CD14-positive monocyte (primary cell): Measurements from ENCODE around the gene BCL2. TPM values are rescaled to one million over a fixed set of nuclear protein-coding genes. Genes with fewer than 3 reads are reported as not detected.

ENCODE experiments used
- DNase-seq, 3 donors: peaks; one replicate each; pipeline ENCODE4 v3.0.0-alpha.2; 2011 to 2022
- H2AFZ ChIP-seq: 2 replicates; pipeline ENCODE4 v1.6.0; 2012; ENCODE audit warnings: mild to moderate bottlenecking, low read depth, low read length, inconsistent platforms; ENCODE audit not compliant: insufficient read depth, poor library complexity, severe bottlenecking
- H3K27ac ChIP-seq, 2 donors: 1 replicate in 1 of 2; 2 replicates in 1 of 2; pipeline ENCODE4 v1.5.1; 2012 to 2013; ENCODE audit warnings: low read length in 2 of 2, control low read depth in 1 of 2, inconsistent platforms in 1 of 2, low read depth in 1 of 2, mild to moderate bottlenecking in 1 of 2
- H3K27me3 ChIP-seq, 2 donors: one replicate each; pipeline versions ENCODE4 v1.6.0 to v1.6.1; 2011 to 2013; ENCODE audit warnings: low read length in 2 of 2; ENCODE audit not compliant: control insufficient read depth in 2 of 2, insufficient read depth in 2 of 2
- H3K36me3 ChIP-seq, 2 donors: replicated peaks in 1 of 2; 1 replicate in 1 of 2; 2 replicates in 1 of 2; pipeline versions ENCODE4 v1.5.1 to v1.6.1; 2012 to 2013; ENCODE audit warnings: low read length in 2 of 2, control low read depth in 1 of 2, inconsistent platforms in 1 of 2, mild to moderate bottlenecking in 1 of 2; ENCODE audit not compliant: insufficient read depth in 2 of 2, control insufficient read depth in 1 of 2
- H3K4me1 ChIP-seq, 2 donors: 1 replicate in 1 of 2; 2 replicates in 1 of 2; pipeline versions ENCODE4 v1.5.1 to v1.6.1; 2012 to 2013; ENCODE audit warnings: low read length in 2 of 2, control low read depth in 1 of 2, inconsistent platforms in 1 of 2, mild to moderate bottlenecking in 1 of 2, moderate library complexity in 1 of 2; ENCODE audit not compliant: insufficient read depth in 2 of 2, control insufficient read depth in 1 of 2
- H3K4me2 ChIP-seq: replicated peaks from 2 replicates; pipeline ENCODE3; 2012; ENCODE audit warnings: low read length, moderate library complexity, mild to moderate bottlenecking; ENCODE audit not compliant: poor library complexity, severe bottlenecking; ENCODE audit errors: extremely low read depth
- H3K4me3 ChIP-seq, 3 experiments: fragments of 200-600 bp in 1 of 3; sonication (generic) in 1 of 3; replicated peaks in 1 of 3; 1 replicate in 2 of 3; 2 replicates in 1 of 3; pipeline ENCODE4 v1.5.1; 2011 to 2013; ENCODE audit warnings: low read length in 3 of 3, mild to moderate bottlenecking in 3 of 3, control low read depth in 2 of 3, low read depth in 2 of 3, inconsistent platforms in 1 of 3, moderate library complexity in 1 of 3
- H3K79me2 ChIP-seq: 2 replicates; pipeline ENCODE4 v1.6.0; 2012; ENCODE audit warnings: mild to moderate bottlenecking, control low read depth, inconsistent platforms, low read length, moderate library complexity; ENCODE audit not compliant: insufficient read depth
- H3K9ac ChIP-seq: 2 replicates; pipeline ENCODE4 v1.6.0; 2017; ENCODE audit warnings: low read length, mild to moderate bottlenecking; ENCODE audit not compliant: insufficient read depth, poor library complexity, severe bottlenecking
- H3K9me3 ChIP-seq, 2 donors: replicated peaks in 1 of 2; 1 replicate in 1 of 2; 2 replicates in 1 of 2; pipeline versions ENCODE4 v1.5.1 to v1.6.1; 2012 to 2013; ENCODE audit warnings: low read length in 2 of 2, control low read depth in 1 of 2; ENCODE audit not compliant: control insufficient read depth in 1 of 2, insufficient read depth in 1 of 2
- H4K20me1 ChIP-seq: 2 replicates; pipeline ENCODE4 v1.6.0; 2012; ENCODE audit warnings: mild to moderate bottlenecking, low read length, control low read depth, moderate library complexity; ENCODE audit not compliant: insufficient read depth
- H3K27ac Mint-ChIP-seq, 7 donors: one replicate each; pipeline ENCODE4 v1.8.0; 2020; ENCODE audit warnings: mild to moderate bottlenecking in 7 of 7, mixed read lengths in 7 of 7, moderate library complexity in 6 of 7, inconsistent platforms in 2 of 7
- H3K27me3 Mint-ChIP-seq, 3 donors: one replicate each; pipeline ENCODE4 v1.8.0; 2021 to 2022; ENCODE audit warnings: low read depth in 3 of 3, mild to moderate bottlenecking in 3 of 3, mixed read lengths in 3 of 3, moderate library complexity in 3 of 3, inconsistent platforms in 1 of 3
- H3K36me3 Mint-ChIP-seq, 2 donors: one replicate each; pipeline ENCODE4 v1.8.0; 2020; ENCODE audit warnings: mixed read lengths in 2 of 2, inconsistent platforms in 1 of 2, mild to moderate bottlenecking in 1 of 2
- H3K4me1 Mint-ChIP-seq: one replicate; pipeline ENCODE4 v1.8.0; 2020; ENCODE audit warnings: mild to moderate bottlenecking, mixed read lengths
- H3K4me3 Mint-ChIP-seq, 2 donors: one replicate each; pipeline ENCODE4 v1.8.0; 2020; ENCODE audit warnings: mild to moderate bottlenecking in 2 of 2, mixed read lengths in 2 of 2, moderate library complexity in 1 of 2
- H3K9me3 Mint-ChIP-seq, 7 donors: one replicate each; pipeline ENCODE4 v1.8.0; 2020 to 2022; ENCODE audit warnings: mixed read lengths in 7 of 7, mild to moderate bottlenecking in 6 of 7, moderate library complexity in 6 of 7, inconsistent platforms in 2 of 7
- WGBS: methylation state at CpG from one replicate; pipeline ENCODE4 v1.1.5; 2013; ENCODE audit warnings: missing lambda C conversion rate; ENCODE audit not compliant: insufficient coverage; 5-methylcytosine and 5-hydroxymethylcytosine counted together
- intact Hi-C, 2 donors: fragments of 100-400 bp; cut with micrococcal nuclease; formaldehyde crosslinking; loops; one replicate each; pipeline versions ENCODE4 v1.15.0 to v1.15.1; 2023
- polyA plus RNA-seq, 3 donors: library from polyadenylated mRNA; depleted of rRNA in 1 of 3; unstranded in 2 of 3; stranded (reverse) in 1 of 3; fragments of 300-500 nt in 2 of 3; fragments of >200 nt in 1 of 3; fragmentation: Illumina TruSeq in 2 of 3; gene quantifications; 1 replicate in 2 of 3; 2 replicates in 1 of 3; pipeline ENCODE4 v1.2.3, GENCODE V29; 2012 to 2021
- TF ChIP-seq, protein P1 (sequence below): fragments of 200-600 bp; IDR thresholded peaks from one replicate; pipeline ENCODE4 v1.8.0; 2022; ENCODE audit warnings: antibody characterized with exemption, mild to moderate bottlenecking

The BCL2 gene
- polyA plus RNA-seq, 3 donors: 0.58 to 2.5 (median 1.1) TPM

DNA sequence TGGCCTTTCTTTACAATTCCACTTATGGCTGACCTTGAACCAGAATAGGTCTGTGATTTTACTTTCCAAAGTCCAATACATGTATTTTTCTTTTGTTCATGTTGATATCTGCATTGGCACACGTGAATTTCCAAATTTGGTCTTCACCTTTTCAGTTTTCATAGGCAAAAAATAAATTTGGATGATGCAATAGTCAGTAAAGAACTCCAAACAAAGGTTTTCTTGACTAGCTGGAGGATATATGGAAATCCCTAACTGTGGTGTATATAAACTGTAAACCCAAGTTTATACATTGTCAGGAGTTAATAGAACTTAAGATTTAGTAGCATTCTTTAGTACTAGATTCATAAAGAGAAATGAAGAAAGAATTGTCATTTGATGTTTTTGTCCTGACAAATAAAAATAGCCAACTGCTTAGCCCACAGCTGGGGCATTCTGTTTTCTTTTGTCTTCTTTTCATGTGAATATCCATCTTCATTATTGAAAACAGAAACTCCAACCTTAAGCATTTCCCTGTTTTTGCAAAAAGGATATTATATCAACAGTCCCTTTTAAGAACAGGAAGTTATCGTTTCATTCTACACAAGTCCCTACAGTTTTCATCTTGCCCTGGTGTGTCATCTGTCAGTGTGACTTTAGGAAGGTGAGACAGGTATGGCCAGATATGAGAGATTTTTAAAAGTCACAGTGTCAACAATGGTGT is 132.9 kb downstream of the BCL2 start:
- H3K27ac Mint-ChIP-seq: peak overlapping the region in 1 of 7 donors; percentile 1
- DNase-seq: peak in 2 of 3 donors; percentile 20 to 28
- Histone ChIP-seq H3K4me2 (no peak overlapping the region), H3K79me2 (peaks cover 3% of the 10 kb centered on the region), H3K36me3 (no peaks in the 10 kb centered on the region), H4K20me1 (no peaks in the 10 kb centered on the region), H2AFZ (no peak overlapping the region), H3K27ac (no peak overlapping the region), H3K4me3 (no peak overlapping the region), H3K4me1 (peaks cover 7 to 14% of the 10 kb centered on the region in 2 donors), H3K27me3 (no peaks in the 10 kb centered on the region), H3K9me3 (no peaks in the 10 kb centered on the region), H3K9ac (no peak overlapping the region)
- intact Hi-C loops: no loop called here
- H3K4me1 Mint-ChIP-seq: peaks cover 16% of the 10 kb centered on the region
- peaks cover 0 to 3% (median 0%) of the 10 kb centered on the region in 7 donors for H3K9me3 Mint-ChIP-seq
- peaks cover 0 to 1% (median 0%) of the 10 kb centered on the region in 3 donors for H3K27me3 Mint-ChIP-seq
- TF ChIP-seq, protein P1, sequence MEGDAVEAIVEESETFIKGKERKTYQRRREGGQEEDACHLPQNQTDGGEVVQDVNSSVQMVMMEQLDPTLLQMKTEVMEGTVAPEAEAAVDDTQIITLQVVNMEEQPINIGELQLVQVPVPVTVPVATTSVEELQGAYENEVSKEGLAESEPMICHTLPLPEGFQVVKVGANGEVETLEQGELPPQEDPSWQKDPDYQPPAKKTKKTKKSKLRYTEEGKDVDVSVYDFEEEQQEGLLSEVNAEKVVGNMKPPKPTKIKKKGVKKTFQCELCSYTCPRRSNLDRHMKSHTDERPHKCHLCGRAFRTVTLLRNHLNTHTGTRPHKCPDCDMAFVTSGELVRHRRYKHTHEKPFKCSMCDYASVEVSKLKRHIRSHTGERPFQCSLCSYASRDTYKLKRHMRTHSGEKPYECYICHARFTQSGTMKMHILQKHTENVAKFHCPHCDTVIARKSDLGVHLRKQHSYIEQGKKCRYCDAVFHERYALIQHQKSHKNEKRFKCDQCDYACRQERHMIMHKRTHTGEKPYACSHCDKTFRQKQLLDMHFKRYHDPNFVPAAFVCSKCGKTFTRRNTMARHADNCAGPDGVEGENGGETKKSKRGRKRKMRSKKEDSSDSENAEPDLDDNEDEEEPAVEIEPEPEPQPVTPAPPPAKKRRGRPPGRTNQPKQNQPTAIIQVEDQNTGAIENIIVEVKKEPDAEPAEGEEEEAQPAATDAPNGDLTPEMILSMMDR: no peak
- H3K4me3 Mint-ChIP-seq: no peak overlapping the region
- WGBS: no CpG with 5 or more reads among the region's 2 CpGs
- H3K36me3 Mint-ChIP-seq: peaks cover 0 to 2% of the 10 kb centered on the region in 2 donors

DNA sequence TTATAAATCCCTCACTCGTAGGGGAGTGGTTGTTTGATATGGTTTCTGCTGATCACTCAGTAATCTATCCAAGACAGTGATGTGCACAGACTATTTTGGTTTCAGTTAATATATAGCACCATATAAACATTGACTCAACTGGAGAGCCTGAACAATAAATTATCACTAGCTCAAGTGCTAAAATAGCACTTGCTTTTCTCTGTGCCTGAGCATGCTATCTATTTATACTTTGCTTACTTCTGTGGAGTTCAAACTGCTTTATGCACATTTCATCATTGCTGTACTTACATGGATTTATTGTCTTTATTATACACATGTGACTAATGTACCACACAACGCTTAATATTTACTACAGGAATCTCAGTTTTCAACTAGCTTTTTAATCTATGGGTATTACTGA is 133.6 kb downstream of the BCL2 start:
- Histone ChIP-seq H3K27me3 (no peaks in the 10 kb centered on the region), H3K9ac (no peak overlapping the region), H3K9me3 (no peaks in the 10 kb centered on the region), H3K27ac (no peak overlapping the region), H3K79me2 (peaks cover 3% of the 10 kb centered on the region), H3K4me2 (no peak overlapping the region), H3K4me1 (peaks cover 7 to 14% of the 10 kb centered on the region in 2 donors), H3K36me3 (no peaks in the 10 kb centered on the region), H4K20me1 (no peaks in the 10 kb centered on the region), H2AFZ (no peak overlapping the region), H3K4me3 (no peak overlapping the region)
- no peak for DNase-seq
- H3K4me3 Mint-ChIP-seq: no peak overlapping the region
- intact Hi-C loops: no loop called here
- H3K27ac Mint-ChIP-seq: peak overlapping the region in 1 of 7 donors; percentile 16
- H3K4me1 Mint-ChIP-seq: peaks cover 16% of the 10 kb centered on the region
- H3K27me3 Mint-ChIP-seq: peaks cover 0 to 1% (median 0%) of the 10 kb centered on the region in 3 donors
- H3K9me3 Mint-ChIP-seq: peaks cover 0 to 3% (median 0%) of the 10 kb centered on the region in 7 donors
- WGBS: no CpG with 5 or more reads among the region's 2 CpGs
- TF ChIP-seq, protein P1: no peak
- peaks cover 0 to 2% of the 10 kb centered on the region in 2 donors for H3K36me3 Mint-ChIP-seq
